Memory B cell (primary cell): ENCODE data around the gene CKS2.

Experiments used
- ATAC-seq: fragments of 150-1000 bp; cut with Tn5 transposase; 2 replicates; pipeline ENCODE4 v1.10.0; 2021; ENCODE audit warnings: low read depth, mild to moderate bottlenecking, moderate library complexity
- DNase-seq, 2 donors: peaks; one replicate each; pipeline ENCODE4 v3.0.0; 2022; ENCODE audit warnings: low spot score in 2 of 2
- H3K27ac Mint-ChIP-seq: one replicate; pipeline ENCODE4 v1.8.0; 2022; ENCODE audit warnings: mild to moderate bottlenecking, moderate library complexity, mixed read lengths
- H3K27me3 Mint-ChIP-seq: one replicate; pipeline ENCODE4 v1.8.0; 2022; ENCODE audit warnings: mixed read lengths
- H3K36me3 Mint-ChIP-seq: one replicate; pipeline ENCODE4 v1.8.0; 2022; ENCODE audit warnings: mild to moderate bottlenecking, mixed read lengths
- H3K4me1 Mint-ChIP-seq: one replicate; pipeline ENCODE4 v1.8.0; 2022; ENCODE audit warnings: mixed read lengths
- H3K4me3 Mint-ChIP-seq: one replicate; pipeline ENCODE4 v1.8.0; 2022; ENCODE audit warnings: mild to moderate bottlenecking, moderate library complexity, mixed read lengths
- H3K9me3 Mint-ChIP-seq: one replicate; pipeline ENCODE4 v1.8.0; 2022; ENCODE audit warnings: mixed read lengths

The CKS2 gene

GRCh38 chr9:89347651-89348050 is 36.7 kb downstream of the CKS2 start:
- ATAC-seq (no peak), DNase-seq (no peak)
- Mint-ChIP-seq H3K9me3 (no peaks in the 10 kb centered on the region), H3K27me3 (no peaks in the 10 kb centered on the region), H3K4me3 (no peak overlapping the region), H3K4me1 (peaks cover 14% of the 10 kb centered on the region), H3K36me3 (peaks cover 75% of the 10 kb centered on the region), H3K27ac (no peak overlapping the region)

- Mint-ChIP-seq H3K27me3 (no peaks in the 10 kb centered on the region), H3K36me3 (peaks cover 63% of the 10 kb centered on the region), H3K4me1 (peaks cover 14% of the 10 kb centered on the region), H3K9me3 (no peaks in the 10 kb centered on the region), H3K27ac (no peak overlapping the region), H3K4me3 (no peak overlapping the region)
- no peak for ATAC-seq
- DNase-seq: no peak
Observed at GRCh38 chr9:89349607-89350006, 38.6 kb downstream of the CKS2 start.

- no peaks in the 10 kb centered on the region for H3K9me3 Mint-ChIP-seq
- DNase-seq (no peak), ATAC-seq (no peak)
- peaks cover 55% of the 10 kb centered on the region for H3K36me3 Mint-ChIP-seq
- H3K27ac Mint-ChIP-seq: no peak overlapping the region
- H3K4me3 Mint-ChIP-seq: no peak overlapping the region
- H3K27me3 Mint-ChIP-seq: no peaks in the 10 kb centered on the region
- peaks cover 11% of the 10 kb centered on the region for H3K4me1 Mint-ChIP-seq
Observed at GRCh38 chr9:89350988-89351557, 40.1 kb downstream of the CKS2 start.

- peaks cover 53% of the 10 kb centered on the region for H3K36me3 Mint-ChIP-seq
- H3K27me3 Mint-ChIP-seq: no peaks in the 10 kb centered on the region
- H3K4me1 Mint-ChIP-seq: peaks cover 11% of the 10 kb centered on the region
- ATAC-seq (no peak), DNase-seq (no peak)
- H3K4me3 Mint-ChIP-seq: no peak overlapping the region
- H3K9me3 Mint-ChIP-seq: no peaks in the 10 kb centered on the region
- H3K27ac Mint-ChIP-seq: no peak overlapping the region
Observed at GRCh38 chr9:89351584-89352300, 40.7 kb downstream of the CKS2 start.

- no peak for DNase-seq
- H3K9me3 Mint-ChIP-seq: no peaks in the 10 kb centered on the region
- H3K27ac Mint-ChIP-seq: peak overlapping the region; percentile 70
- H3K4me1 Mint-ChIP-seq: peaks cover 11% of the 10 kb centered on the region
- H3K27me3 Mint-ChIP-seq: no peaks in the 10 kb centered on the region
- H3K4me3 Mint-ChIP-seq: no peak overlapping the region
- ATAC-seq: no peak
- peaks cover 50% of the 10 kb centered on the region for H3K36me3 Mint-ChIP-seq
Observed at GRCh38 chr9:89352451-89352850, 41.5 kb downstream of the CKS2 start.

GRCh38 chr9:89352874-89353649 is 42.1 kb downstream of the CKS2 start:
- ATAC-seq: no peak
- Mint-ChIP-seq H3K9me3 (no peaks in the 10 kb centered on the region), H3K4me1 (peaks cover 11% of the 10 kb centered on the region), H3K27me3 (no peaks in the 10 kb centered on the region), H3K4me3 (no peak overlapping the region), H3K27ac (peak overlapping the region; percentile 70), H3K36me3 (peaks cover 45% of the 10 kb centered on the region)
- no peak for DNase-seq

GRCh38 chr9:89353989-89354388 is 43.0 kb downstream of the CKS2 start:
- no peaks in the 10 kb centered on the region for H3K9me3 Mint-ChIP-seq
- H3K4me1 Mint-ChIP-seq: peaks cover 11% of the 10 kb centered on the region
- H3K4me3 Mint-ChIP-seq: no peak overlapping the region
- ATAC-seq (no peak), DNase-seq (no peak)
- peaks cover 47% of the 10 kb centered on the region for H3K36me3 Mint-ChIP-seq
- H3K27ac Mint-ChIP-seq: no peak overlapping the region
- H3K27me3 Mint-ChIP-seq: no peaks in the 10 kb centered on the region

- H3K27me3 Mint-ChIP-seq: no peaks in the 10 kb centered on the region
- peaks cover 46% of the 10 kb centered on the region for H3K36me3 Mint-ChIP-seq
- no peak for DNase-seq
- H3K4me3 Mint-ChIP-seq: no peak overlapping the region
- ATAC-seq: no peak
- H3K4me1 Mint-ChIP-seq: peaks cover 11% of the 10 kb centered on the region
- no peak overlapping the region for H3K27ac Mint-ChIP-seq
- H3K9me3 Mint-ChIP-seq: no peaks in the 10 kb centered on the region
Observed at GRCh38 chr9:89354471-89354870, 43.5 kb downstream of the CKS2 start.

- Mint-ChIP-seq H3K36me3 (peaks cover 45% of the 10 kb centered on the region), H3K4me3 (no peak overlapping the region), H3K4me1 (peaks cover 7% of the 10 kb centered on the region), H3K27ac (peak overlapping the region; percentile 14), H3K9me3 (no peaks in the 10 kb centered on the region), H3K27me3 (no peaks in the 10 kb centered on the region)
- DNase-seq (no peak), ATAC-seq (no peak)
Observed at GRCh38 chr9:89356782-89357181, 45.8 kb downstream of the CKS2 start.

GRCh38 chr9:89357331-89358197 is 46.6 kb downstream of the CKS2 start:
- ATAC-seq (no peak), DNase-seq (no peak)
- Mint-ChIP-seq H3K27me3 (no peaks in the 10 kb centered on the region), H3K36me3 (peaks cover 39% of the 10 kb centered on the region), H3K27ac (peak overlapping the region; percentile 14), H3K4me3 (no peak overlapping the region), H3K9me3 (no peaks in the 10 kb centered on the region), H3K4me1 (peaks cover under 1% of the 10 kb centered on the region)

GRCh38 chr9:89358376-89358916 is 47.5 kb downstream of the CKS2 start:
- no peak overlapping the region for H3K4me3 Mint-ChIP-seq
- no peaks in the 10 kb centered on the region for H3K9me3 Mint-ChIP-seq
- DNase-seq: no peak
- no peaks in the 10 kb centered on the region for H3K27me3 Mint-ChIP-seq
- H3K36me3 Mint-ChIP-seq: peaks cover 37% of the 10 kb centered on the region
- ATAC-seq: no peak
- H3K4me1 Mint-ChIP-seq: no peaks in the 10 kb centered on the region
- H3K27ac Mint-ChIP-seq: peak overlapping the region; percentile 14

- H3K9me3 Mint-ChIP-seq: no peaks in the 10 kb centered on the region
- DNase-seq (no peak), ATAC-seq (no peak)
- no peaks in the 10 kb centered on the region for H3K4me1 Mint-ChIP-seq
- peak overlapping the region; percentile 35 for H3K27ac Mint-ChIP-seq
- peaks cover 37% of the 10 kb centered on the region for H3K36me3 Mint-ChIP-seq
- H3K4me3 Mint-ChIP-seq: no peak overlapping the region
- no peaks in the 10 kb centered on the region for H3K27me3 Mint-ChIP-seq
Observed at GRCh38 chr9:89358985-89359384, 48.0 kb downstream of the CKS2 start.

GRCh38 chr9:89359751-89360261 is 48.8 kb downstream of the CKS2 start:
- ATAC-seq (no peak), DNase-seq (no peak)
- Mint-ChIP-seq H3K27me3 (no peaks in the 10 kb centered on the region), H3K4me3 (no peak overlapping the region), H3K27ac (peak overlapping the region; percentile 75), H3K4me1 (no peaks in the 10 kb centered on the region), H3K9me3 (no peaks in the 10 kb centered on the region), H3K36me3 (peaks cover 34% of the 10 kb centered on the region)
